ENCODE results near the gene KMT2D.

KMT2D gene, protein sequence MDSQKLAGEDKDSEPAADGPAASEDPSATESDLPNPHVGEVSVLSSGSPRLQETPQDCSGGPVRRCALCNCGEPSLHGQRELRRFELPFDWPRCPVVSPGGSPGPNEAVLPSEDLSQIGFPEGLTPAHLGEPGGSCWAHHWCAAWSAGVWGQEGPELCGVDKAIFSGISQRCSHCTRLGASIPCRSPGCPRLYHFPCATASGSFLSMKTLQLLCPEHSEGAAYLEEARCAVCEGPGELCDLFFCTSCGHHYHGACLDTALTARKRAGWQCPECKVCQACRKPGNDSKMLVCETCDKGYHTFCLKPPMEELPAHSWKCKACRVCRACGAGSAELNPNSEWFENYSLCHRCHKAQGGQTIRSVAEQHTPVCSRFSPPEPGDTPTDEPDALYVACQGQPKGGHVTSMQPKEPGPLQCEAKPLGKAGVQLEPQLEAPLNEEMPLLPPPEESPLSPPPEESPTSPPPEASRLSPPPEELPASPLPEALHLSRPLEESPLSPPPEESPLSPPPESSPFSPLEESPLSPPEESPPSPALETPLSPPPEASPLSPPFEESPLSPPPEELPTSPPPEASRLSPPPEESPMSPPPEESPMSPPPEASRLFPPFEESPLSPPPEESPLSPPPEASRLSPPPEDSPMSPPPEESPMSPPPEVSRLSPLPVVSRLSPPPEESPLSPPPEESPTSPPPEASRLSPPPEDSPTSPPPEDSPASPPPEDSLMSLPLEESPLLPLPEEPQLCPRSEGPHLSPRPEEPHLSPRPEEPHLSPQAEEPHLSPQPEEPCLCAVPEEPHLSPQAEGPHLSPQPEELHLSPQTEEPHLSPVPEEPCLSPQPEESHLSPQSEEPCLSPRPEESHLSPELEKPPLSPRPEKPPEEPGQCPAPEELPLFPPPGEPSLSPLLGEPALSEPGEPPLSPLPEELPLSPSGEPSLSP (N-terminal part only)

DNA sequence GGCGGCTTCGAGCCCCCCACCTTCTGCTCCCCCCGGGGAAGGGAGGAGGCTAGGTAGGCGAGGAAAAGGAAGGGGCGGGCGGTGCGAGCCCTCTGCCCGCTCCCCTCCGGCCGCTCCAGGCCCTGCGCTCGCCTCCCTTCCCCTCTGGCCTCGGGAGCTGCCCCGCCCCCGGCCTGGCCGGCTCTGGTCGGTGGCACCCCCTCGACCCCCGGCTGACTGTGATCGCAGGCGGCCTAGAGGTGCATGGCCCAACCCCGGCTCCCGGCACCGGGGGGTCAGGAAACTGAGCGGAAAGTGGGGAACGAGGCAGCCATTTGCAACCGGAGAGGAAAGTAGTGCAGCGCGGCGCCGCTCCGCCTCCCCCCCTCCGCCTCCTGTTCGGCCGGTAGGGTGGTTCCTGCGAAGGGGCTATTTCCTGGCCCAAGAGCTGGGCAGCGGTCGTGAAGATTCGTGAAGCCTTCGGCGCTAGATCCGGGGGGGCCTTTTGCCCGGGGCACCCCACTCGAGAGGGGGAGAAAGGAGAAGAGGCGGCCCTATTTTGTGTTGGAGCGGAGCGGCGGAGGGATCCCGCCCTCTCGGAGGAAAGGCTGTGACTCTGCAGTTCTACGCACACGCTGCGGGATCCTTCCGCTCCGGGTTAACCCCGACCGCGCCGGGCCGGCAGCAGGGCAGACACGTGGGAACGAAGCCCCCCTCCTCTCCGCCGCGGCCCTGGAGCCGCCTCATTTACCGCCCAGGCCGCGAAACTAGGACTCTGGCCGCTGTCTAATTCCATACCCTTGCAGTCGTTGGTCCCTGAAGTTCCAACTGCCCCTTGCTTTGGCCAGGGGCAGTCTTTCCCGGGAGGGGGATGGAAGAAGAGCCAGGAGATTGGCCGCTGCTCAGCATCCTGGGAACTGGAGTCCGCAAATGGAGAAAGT, at the start of gene KMT2D:
Gene KMT2D, minus strand, starts transcription at position 558 of the 920 bp plus-strand sequence. CDS start 5,470 bp downstream, outside the sequence.
- peak; percentile 80 for DNase-seq

DNA sequence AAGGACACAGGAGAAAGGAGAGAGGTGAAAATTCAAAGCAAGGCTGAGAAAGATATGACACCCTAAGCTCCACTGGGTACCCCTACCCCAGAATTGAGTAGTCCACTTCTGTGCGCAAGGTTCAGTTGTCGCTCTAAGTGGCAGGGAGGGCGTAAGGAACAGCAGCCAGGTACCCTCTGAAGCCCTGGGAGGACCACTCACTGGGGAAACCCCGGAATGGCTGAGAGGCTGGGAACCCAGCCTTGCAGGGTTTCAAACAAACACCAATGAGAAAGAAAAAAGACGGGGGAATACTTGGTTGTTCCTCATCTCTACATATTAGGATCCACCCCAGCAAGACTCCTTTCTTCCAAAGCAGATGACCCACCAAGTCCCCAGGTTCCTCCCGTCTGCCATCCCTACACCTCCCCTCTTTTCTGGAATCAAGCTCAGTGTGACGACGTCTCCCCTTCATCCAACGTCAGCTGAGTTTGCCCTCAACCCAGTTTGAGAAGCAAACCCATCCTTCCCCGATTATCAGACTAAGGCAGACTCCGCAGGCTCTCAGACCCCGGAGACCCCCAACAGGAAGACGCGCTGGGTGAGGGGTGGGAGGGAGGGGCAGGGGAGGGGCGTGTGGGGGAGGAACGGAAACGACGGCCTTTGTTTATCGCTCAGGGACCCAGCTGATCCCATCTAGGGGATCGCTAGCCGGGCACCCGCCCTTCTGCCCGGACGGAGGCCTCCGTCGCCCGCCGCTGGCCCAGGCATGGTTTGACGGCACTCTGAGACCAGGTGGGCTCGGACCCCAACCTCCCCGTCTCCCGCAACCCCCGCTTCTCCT, 49.3 kb upstream of the KMT2D start:
- no peak for DNase-seq

DNA sequence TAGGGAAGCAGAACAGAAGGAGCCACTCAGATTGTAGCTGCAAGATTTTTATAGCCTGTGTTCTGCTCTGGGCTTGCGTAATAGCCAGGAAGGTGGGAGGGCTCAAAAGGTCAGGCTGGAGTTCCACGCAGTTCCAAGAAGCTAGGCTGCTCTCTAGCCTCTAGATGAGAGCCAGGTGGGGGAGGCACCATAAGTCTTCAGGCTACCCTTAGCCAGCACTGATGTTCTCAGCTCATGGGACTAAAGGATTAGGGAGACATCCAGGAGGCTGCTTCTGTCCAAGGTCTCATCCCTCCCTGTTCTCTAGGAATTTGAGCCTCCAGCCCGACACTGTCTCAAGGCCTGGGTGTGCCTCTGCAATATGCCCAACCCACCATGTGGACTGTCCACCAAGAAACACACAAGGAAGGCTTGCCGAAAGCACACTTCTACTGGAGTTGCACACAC, 48.4 kb upstream of the KMT2D start:
- DNase-seq, result no peak

DNA sequence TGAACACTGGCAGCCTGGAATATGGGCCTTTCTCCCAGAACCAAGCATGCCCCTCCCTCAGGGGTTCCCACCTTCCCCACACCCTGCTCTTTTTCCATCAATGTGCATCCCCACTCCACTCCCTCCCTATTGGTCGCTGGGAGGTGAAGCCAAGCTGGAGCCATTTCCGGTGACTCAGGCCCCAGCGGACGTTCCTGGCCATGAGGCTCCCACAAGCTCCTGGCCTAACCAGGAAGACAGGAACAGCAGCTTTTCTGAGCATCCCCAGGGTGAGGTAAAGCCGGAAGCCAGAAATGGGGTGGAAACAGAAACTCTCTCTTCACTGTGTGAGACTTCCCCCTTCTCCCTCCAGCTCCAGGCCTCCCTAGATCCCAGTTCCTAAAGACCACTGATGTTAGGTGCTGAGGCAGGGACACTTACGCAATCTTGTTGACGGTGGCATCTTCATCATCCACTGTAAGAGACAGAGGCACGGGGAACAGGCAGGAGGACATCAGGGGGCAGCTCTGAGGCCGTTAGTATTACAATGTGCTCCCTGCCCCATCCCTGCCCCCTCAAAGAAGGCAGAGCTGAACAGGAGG, 45.0 kb upstream of the KMT2D start:
- DNase-seq, result no peak

DNA sequence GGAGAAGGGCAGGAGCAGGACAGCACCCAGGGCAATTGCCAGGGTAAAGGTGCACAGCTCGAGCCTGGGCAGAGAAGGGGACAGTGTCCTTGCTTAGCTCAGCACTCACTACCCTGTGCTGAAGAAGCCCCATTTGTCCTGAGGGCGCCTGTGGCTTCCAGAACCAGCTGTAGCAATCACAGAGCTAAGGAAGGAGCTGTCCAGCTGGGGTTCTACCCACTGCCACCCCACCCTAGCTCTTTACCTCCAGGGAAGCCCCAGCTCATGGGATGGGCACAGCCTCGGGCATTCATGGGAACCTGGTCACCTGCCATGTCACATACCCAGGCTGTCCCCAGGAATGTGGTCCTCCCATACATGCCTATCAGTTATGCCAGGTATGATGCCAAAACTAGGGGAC, 44.2 kb upstream of the KMT2D start:
- DNase-seq, result no peak

DNA sequence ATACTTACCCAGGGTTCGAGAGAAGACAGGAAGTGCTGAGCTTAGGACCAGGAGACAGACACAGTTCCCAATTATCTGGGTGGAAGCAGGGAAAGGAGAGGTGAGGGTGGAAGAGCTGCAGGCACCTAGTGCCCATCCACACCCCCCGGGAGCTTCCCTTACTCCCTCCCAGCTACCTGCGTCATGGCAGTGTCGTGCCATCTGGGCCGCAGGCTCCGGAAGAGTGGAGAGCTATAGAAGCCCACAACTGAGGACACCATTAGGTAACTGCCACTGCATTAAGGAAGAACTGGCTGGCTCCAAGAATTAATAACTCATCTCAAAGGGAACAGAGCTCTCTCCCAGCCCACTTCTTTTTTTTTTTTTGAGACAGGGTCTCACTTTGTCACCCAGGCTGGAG, 39.8 kb upstream of the KMT2D start:
- no peak for DNase-seq

DNA sequence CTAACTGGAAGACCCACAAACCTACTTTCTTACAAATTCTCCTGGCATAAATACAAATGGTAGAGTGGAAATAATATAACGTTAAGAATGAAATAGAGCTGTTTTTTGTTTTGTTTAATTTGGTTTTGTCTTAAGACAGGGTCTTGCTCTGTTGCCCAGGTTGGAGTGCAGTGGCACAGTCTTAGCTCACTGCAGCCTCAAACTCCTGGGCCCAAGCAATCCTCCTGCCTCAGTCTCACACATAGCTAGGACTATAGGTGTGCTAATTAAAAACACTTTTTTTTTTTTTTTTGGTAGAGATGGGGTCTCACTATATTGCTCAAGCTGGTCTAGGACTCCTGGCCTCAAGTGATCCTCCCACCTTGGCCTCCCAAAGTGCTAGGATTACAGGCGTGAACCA, 38.1 kb upstream of the KMT2D start:
- DNase-seq, result no peak

DNA sequence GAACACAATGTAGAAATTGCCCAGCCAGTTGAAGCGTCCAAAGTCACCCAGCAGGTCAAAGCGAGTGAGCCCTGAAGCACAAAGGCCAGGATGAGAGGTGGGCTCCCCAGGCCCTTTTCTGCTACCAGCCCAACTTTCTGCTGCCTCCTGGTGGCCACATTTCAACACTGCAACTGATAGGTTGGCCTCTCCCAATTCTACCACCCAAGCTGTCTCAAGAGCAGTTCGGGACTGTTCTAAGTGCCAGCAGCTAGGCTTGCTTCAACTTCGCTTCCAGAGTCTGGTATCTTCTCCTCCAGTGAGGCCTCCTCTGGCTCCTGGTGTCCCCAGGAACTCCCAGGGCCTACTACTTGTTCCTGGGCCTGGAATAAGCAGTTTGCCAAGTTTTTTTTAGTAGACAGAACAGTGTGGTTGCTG, 37.4 kb upstream of the KMT2D start:
- no peak for DNase-seq

DNA sequence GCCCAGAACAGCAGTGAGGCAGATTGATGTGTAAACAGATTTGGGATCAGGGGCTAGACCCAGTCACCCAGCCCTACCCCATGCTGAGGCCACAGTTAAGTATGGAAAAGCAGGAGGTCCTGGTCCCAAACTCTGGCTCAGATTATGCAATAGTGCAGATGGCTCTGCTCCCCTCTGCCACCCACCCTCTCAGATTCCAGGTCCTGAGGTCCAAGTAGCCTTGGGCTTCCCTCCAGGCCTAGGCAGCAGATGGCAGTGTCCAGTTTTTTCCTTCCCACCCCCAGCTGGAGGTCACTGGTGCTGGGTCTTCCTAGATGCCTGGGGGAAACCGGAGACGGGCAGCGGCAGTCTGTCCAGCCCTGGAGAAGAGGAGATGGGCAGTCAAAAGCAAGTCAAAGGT, 36.8 kb upstream of the KMT2D start:
- no peak for DNase-seq

DNA sequence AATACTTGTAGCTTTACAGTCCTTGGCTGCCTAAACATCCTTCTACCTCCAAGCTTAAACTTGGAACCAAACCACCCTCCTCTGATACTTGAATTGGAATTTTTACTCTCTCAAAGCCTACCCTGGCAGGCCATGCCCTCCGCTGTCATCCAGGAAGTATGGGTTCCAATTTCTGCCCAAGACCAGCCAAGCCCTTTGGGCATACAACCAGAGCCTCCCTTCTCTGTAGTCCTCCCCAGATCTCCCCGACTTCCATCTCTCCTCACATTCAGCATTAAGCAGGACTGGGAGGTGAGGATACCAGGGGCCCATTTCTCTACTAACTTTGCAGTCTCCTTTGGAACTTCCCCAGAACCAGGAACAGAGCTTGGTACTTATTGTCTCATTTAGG, 34.4 kb upstream of the KMT2D start:
- DNase-seq, result no peak

DNA sequence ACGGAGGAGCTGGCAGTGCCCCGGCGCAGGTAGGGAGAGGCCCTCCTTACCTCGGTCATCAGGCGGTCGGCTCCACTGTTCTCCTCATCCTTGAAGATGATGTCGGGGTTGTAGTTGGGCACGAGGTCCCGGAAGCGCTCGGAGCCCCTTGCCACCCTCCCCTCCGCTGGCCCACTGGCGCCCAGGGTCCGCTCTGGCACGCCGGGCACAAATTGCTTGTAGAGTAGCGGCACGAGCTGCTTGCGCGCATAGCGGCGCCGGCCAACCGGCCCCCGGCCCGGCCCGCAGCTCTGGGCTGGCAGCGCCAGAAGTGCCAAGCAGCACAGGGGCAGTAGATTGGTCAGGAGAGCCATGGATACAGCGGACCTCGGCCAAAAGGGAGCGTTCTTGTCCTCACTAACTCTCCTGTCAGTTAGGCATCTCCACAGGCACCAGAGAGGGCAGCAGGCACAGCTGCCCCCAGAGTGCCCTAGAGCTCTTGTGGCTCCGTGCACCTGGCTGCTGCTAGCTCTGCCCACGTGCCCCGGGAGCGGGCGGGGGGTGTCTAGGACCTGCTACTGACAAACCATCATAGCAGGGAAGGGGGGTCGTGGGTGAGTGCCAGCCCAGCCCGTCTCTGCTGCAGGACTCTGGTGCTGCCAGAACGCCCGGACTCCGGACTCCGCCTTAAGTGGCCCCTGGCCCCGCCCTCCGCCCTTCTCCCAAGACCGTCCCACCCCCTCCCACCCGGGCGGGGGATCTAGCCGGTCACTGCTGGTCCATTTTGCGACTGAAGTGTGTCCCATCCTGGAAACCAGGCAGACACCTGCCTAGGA, 33.8 kb upstream of the KMT2D start, which contains the start of gene DHH:
Gene DHH, minus strand, starts transcription at position 642 of the 815 bp plus-strand sequence. Its CDS starts 289 bp downstream, at position 353.
- DNase-seq, result no peak

DNA sequence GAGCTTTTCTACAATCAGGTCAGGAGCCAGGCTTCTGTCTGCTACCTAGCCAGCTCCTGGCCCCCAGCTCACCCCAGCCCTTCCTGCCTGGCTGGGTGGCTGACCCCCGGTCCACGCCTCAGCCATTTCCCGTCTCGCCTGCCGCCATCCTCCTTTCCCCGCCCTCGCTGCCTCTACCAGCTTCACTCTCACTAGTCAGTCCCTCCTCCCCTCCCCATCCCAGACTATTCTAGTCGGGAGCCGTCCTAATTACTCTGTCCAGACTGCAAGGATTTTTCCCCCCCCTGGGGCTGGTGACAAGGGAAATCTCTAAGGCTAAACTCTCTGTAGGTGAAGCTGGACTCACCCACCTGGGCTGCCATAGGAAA, 33.2 kb upstream of the KMT2D start:
- no peak for DNase-seq

DNA sequence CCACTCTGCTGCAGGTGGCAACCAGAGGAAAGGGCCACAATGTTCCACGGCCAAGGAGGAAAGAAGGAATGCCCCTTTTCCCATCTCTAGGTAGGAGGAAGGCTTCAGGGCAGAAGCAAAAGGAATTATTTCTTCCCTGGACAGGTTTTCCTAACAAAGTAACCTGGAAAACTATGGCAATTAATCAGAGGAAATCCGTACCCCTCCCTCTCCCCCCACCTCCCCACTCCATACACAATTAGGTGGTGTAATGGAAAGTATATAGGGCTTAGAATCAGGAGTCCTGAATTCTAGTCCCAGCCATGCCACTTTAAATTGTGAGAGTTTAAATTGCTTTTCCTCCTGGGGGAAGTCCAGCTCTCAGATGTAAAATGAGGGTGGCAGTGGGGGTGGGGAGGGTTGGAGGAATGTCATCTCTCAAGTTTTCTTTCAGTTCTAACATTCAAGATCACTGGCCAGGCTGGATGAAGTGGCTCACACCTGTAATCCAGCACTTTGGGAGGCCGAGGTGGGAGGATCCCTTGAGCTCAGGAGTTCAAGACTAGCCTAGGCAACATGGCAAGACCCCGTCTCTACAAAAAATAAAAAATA, 32.3 kb upstream of the KMT2D start:
- DNase-seq, result no peak

DNA sequence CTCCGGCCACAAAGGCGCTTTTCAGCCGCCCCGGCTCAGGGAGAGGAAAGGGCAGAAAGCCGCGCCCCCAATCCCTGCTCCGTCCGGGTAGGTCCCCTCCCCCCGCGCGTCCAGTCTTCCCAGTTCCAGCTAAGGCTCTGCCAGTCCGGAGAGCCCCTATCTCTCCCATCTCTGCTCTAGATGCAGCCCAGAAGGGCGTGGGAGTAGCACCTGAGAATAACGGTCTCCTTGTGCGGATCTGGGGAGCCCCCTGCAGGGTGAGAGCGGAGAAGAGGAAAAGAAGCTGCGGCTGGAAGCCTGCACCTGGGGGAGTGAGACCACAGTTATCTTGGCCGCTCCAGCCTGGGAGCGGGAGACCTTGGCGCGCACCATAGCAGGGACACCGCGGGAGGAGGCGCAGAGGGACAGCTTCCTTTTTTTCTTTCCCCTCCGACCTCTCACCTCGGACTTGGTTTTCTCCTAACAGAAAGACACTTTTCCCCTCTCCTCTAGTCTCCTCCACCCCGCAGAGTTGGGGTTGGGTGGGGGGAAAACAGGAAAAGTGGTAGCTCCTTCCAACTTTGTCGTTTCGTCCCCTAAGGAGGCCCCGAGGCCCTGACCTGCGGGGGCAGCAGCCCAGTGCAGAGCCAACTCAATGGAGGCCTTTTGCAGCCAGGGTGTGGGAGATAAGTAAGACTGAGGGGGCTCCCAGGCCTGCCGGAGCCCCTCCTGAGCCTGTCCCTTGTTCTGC, 31.7 kb upstream of the KMT2D start:
- no peak for DNase-seq

DNA sequence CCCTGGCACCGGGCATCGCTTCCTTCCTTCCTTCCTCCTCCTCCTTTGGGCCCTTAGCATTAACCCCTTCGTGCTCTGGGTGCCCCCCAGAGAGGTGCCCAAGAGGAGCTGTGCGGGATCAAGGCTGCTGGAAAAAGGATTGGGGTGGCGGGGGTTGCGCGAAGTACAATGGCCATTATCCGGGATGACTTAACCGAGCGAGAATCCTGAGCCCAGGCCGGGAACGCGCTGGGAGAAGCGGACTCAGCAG, 31.2 kb upstream of the KMT2D start:
- DNase-seq, result no peak

DNA sequence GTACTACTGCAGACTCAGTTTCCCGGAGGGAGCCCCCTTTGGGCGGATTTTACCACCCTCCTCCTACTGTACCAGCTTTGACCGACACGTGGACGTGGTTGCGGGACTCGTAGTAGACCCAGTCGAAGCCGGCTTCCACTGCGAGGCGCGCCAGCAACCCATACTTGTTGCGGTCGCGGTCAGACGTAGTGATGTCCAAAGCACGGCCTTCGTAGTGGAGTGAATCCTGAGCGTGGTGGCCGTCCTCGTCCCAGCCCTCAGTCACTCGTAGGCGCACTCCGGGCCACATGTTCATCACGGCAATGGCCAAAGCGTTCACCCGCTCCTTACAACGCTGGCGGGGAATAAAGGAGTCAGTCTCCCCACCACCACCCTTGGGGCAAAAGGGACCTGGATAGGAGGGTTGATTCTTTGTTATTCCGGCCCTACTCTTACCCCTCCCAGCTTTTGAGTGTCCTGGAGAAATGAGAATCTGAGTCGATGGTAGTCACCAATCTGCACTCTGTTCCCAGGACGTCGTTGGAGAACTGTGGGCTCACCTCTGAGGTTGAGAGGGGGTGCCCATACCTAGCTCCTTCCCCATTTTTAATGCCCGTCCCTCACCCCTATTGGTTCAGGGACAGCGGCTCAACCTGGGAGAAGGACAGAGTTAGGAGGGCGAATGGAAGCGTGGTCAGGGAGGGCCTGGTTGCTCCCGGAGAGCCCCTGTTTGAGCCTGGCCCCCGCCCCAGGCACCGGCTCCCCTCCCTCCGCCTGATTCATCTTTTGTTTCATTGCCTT, 30.7 kb upstream of the KMT2D start:
- DNase-seq, result no peak

DNA sequence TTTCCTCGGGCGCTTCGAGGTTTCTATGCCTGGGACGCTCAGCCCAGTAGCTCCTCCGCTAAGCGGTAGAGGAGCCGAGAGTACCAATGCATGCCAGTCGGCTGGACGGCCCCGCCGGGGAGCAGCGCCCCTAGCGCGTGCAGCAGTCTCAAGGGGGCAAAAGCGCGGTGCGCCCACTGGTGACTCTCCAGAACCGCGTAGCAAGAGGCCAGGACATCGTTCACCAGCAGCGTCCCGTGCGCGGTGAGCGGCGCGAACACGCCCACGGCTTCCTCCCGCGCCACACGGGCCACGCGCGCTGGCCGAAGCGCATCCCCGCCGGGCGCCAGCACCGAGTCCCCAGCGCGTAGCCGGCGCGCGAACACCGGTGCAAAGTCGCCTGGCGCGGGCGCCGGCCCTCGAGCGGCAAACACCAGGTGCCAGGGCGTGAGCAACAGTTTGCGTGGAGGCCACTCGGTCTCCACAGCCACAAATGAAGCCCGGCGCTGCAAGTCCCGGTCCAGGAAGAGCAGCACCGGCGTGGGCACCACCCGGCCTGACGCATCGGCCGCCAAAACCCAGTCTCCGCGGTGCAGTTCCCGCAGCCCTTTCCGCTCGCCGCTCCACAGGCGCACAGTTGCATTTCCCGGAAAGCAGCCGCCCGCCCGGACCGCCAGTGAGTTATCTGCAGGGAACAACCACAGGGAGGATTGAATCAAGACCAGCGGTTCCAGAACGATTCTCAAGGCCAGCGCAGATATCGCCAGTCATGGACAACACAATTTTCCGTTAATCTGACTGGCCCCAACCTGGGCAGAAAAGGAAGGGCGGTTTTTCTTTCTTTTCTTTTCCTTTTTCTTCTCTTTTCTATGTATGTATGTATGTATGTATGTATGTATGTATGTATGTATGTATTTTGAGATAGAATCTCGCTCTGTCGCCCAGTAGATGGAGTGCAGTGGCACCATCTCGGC, 29.5 kb upstream of the KMT2D start:
- no peak for DNase-seq

DNA sequence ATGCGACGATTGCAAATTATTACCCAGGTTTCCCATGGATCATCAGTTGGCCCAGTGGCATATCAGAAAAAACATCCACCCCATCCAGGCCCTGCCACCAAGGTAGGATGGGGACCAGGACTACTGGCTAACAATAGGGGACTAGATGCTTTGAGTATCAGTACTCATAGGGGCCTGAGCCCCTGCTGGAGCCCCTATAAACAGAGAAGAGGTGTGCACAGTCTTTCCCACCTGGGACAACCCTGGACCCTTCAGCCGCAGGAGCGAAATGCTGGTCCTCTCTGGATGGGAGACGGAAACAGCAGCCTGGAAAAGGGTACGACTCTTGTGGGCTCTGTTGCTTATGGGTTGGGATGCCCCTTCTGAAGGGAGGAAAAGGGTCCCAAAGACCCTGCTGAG, 28.3 kb upstream of the KMT2D start:
- no peak for DNase-seq
